Uterus (tissue), 4 donors: ENCODE data around the gene PDGFC. TPM values are rescaled to one million over a fixed set of nuclear protein-coding genes. Genes with fewer than 3 reads are reported as not detected.
A peak's percentile ranks its signal among the peaks of the same experiment; 100 is the strongest.

Source experiments
- DNase-seq, 2 donors: peaks; one replicate each; pipeline ENCODE4 v3.0.0-alpha.2; 2019 to 2020
- H3K27ac ChIP-seq, 2 donors: fragments of 200-600 bp; sonication (generic); 1 replicate in 1 of 2; 2 replicates in 1 of 2; pipeline ENCODE4 v1.5.1; 2016 to 2018
- H3K27me3 ChIP-seq, 2 donors: fragments of 200-600 bp; sonication (generic); one replicate each; pipeline ENCODE4 v1.5.1; 2018 to 2019; ENCODE audit warnings: control low read depth in 1 of 2
- H3K36me3 ChIP-seq, 2 donors: fragments of 200-600 bp; sonication (generic); one replicate each; pipeline ENCODE4 v1.5.1; 2019; ENCODE audit warnings: control low read depth in 1 of 2
- H3K4me1 ChIP-seq, 2 donors: fragments of 200-600 bp; sonication (generic); one replicate each; pipeline ENCODE4 v1.5.1; 2018 to 2019; ENCODE audit warnings: control low read depth in 1 of 2
- H3K4me3 ChIP-seq, 2 donors: fragments of 200-600 bp; sonication (generic); 1 replicate in 1 of 2; 2 replicates in 1 of 2; pipeline ENCODE4 v1.5.1; 2018 to 2019; ENCODE audit warnings: mild to moderate bottlenecking in 1 of 2
- H3K9me3 ChIP-seq, 2 donors: fragments of 200-600 bp; sonication (generic); one replicate each; pipeline ENCODE4 v1.5.1; 2019; ENCODE audit warnings: control low read depth in 1 of 2
- CTCF ChIP-seq, 4 experiments: fragments of 200-600 bp in 2 of 4; fragments of 450-650 bp in 2 of 4; sonication (generic) in 2 of 4; IDR thresholded peaks; one replicate each; pipeline ENCODE4 v1.5.1; 2016 to 2019; ENCODE audit warnings: antibody characterized with exemption in 4 of 4, mild to moderate bottlenecking in 2 of 4, moderate library complexity in 1 of 4
- POLR2A ChIP-seq, 2 donors: fragments of 450-650 bp; IDR thresholded peaks; one replicate each; pipeline ENCODE4 v1.6.1; 2016; ENCODE audit warnings: antibody characterized with exemption in 2 of 2, mild to moderate bottlenecking in 1 of 2, moderate library complexity in 1 of 2
- intact Hi-C: fragments of 100-400 bp; cut with DNase I; formaldehyde crosslinking; loops from one replicate; pipeline ENCODE4 v1.15.1; 2023; ENCODE audit warnings: low total_unique reads
- total RNA-seq, 4 donors: library from RNA; depleted of rRNA in 3 of 4; stranded (reverse); fragments of >200 nt in 3 of 4; gene quantifications; one replicate each; pipeline versions ENCODE4 v1.1.0 to v1.2.4, GENCODE V29; 2014 to 2023
- donor health status: DM: yes; HTN: yes; CAD: no.

Gene PDGFC
- total RNA-seq, 4 donors from 2014 or later, result 22.5 to 103 (median 70.2) TPM

GRCh38 chr4:156838761-156839160 is 132.8 kb downstream of the PDGFC start:
- no peaks in the 10 kb centered on the region for H3K4me1 ChIP-seq
- intact Hi-C loops, result no loop called here
- peaks cover 0 to 10% of the 10 kb centered on the region in 2 donors for H3K9me3 ChIP-seq
- H3K36me3 ChIP-seq, result no peaks in the 10 kb centered on the region
- H3K27me3 ChIP-seq, result no peaks in the 10 kb centered on the region
- no peak overlapping the region for H3K4me3 ChIP-seq
- peak overlapping the region; percentile 64 to 69 for H3K27ac ChIP-seq
- no peak for DNase-seq
- TF ChIP-seq CTCF (IDR thresholded peaks at IDR 0.05) (no peak), POLR2A (IDR thresholded peaks at IDR 0.05) (no peak)

DNA sequence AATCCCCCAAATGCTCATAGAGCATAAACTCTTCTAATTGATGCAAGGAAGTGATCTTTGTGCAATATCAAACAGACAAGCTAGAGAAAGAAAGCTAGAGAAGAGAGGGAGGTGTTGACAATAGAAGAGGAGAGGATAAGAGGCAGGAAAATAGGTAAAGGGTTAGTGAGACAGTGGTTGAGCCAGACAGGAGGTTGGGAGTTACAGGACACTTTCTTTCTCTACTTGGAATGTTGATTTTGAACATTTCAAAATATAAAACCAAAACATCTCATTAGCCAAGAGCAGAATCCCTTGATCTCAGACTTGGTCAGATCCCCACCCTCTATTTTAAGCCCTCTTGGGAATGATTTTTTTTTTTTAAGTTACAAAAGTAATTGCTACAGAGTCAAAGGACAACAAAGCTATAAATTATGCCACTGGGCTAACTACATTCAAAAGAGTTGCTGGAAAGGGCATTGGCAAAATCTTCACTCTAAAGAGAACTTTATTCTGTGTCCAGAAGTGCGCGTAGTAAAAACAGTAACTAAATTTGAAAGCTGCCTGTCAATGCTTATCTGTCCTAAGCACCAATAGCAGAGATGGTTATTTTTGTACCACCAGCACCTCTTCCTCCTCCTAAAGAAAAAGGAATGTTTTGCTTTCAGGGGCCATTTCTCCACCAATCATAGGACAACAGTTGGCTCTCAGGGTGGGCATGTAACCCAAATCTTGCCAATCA is 133.8 kb downstream of the PDGFC start:
- peak overlapping the region; percentile 64 to 69 for H3K27ac ChIP-seq

GRCh38 chr4:156832886-156833285 is 138.7 kb downstream of the PDGFC start:
- no peak for DNase-seq
- Histone ChIP-seq H3K4me1 (no peaks in the 10 kb centered on the region), H3K9me3 (no peaks in the 10 kb centered on the region), H3K36me3 (no peaks in the 10 kb centered on the region), H3K27ac (no peak overlapping the region), H3K4me3 (no peak overlapping the region), H3K27me3 (no peaks in the 10 kb centered on the region)
- TF ChIP-seq POLR2A (IDR thresholded peaks at IDR 0.05) (no peak), CTCF (IDR thresholded peaks at IDR 0.05) (no peak)
- intact Hi-C loops, result no loop called here

More for the DNA sequence above, 133.8 kb downstream of the PDGFC start:
- H3K9me3 ChIP-seq, result peaks cover 0 to 10% of the 10 kb centered on the region in 2 donors
- no peaks in the 10 kb centered on the region for H3K4me1 ChIP-seq
- H3K36me3 ChIP-seq, result no peaks in the 10 kb centered on the region
- no peak overlapping the region for H3K4me3 ChIP-seq
- no peak for TF ChIP-seq CTCF (IDR thresholded peaks at IDR 0.05)
- TF ChIP-seq POLR2A (IDR thresholded peaks at IDR 0.05), result no peak
- no peaks in the 10 kb centered on the region for H3K27me3 ChIP-seq
- DNase-seq, result peak in 1 of 2 donors; percentile 33
- intact Hi-C loops, result no loop called here

DNA sequence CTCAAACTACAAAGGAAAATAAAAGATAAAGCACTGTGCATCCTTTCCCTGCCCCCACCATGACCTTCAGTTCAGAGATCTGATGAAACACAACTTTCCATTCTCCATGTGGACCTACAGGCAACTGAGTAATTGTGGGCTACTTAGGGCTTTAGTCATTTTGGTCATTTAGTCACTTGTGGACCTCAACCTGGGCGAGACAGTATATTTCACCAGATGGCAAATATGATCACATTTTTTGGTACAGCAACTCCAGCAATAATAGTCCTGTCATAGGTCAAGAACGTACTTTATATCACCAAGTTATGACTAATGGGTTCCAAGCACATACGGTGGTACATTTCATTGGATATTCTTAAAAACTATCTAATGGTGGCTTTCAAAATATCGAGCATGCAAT is 141.2 kb downstream of the PDGFC start:
- Histone ChIP-seq H3K27me3 (no peaks in the 10 kb centered on the region), H3K4me1 (no peaks in the 10 kb centered on the region), H3K27ac (no peak overlapping the region), H3K9me3 (no peaks in the 10 kb centered on the region), H3K36me3 (no peaks in the 10 kb centered on the region), H3K4me3 (no peak overlapping the region)
- DNase-seq, result no peak
- TF ChIP-seq CTCF (IDR thresholded peaks at IDR 0.05), result no peak
- no peak for TF ChIP-seq POLR2A (IDR thresholded peaks at IDR 0.05)
- intact Hi-C loops, result no loop called here

GRCh38 chr4:156829201-156829873 is 142.3 kb downstream of the PDGFC start:
- intact Hi-C loops, result no loop called here
- Histone ChIP-seq H3K27ac (peak overlapping the region; percentile 63 to 78), H3K4me1 (no peaks in the 10 kb centered on the region), H3K4me3 (no peak overlapping the region), H3K9me3 (no peaks in the 10 kb centered on the region), H3K27me3 (no peaks in the 10 kb centered on the region), H3K36me3 (no peaks in the 10 kb centered on the region)
- TF ChIP-seq POLR2A (IDR thresholded peaks at IDR 0.05) (no peak), CTCF (IDR thresholded peaks at IDR 0.05) (no peak)
- peak; percentile 21 to 44 for DNase-seq
